CD14-positive monocyte (primary cell): ENCODE measurements around the gene RALBP1. TPM values are rescaled to one million over a fixed set of nuclear protein-coding genes. Genes with fewer than 3 reads are reported as not detected.

Experiments
- DNase-seq, 3 donors: peaks; one replicate each; pipeline ENCODE4 v3.0.0-alpha.2; 2011 to 2022
- H2AFZ ChIP-seq: 2 replicates; pipeline ENCODE4 v1.6.0; 2012; ENCODE audit warnings: mild to moderate bottlenecking, low read depth, low read length, inconsistent platforms; ENCODE audit not compliant: insufficient read depth, poor library complexity, severe bottlenecking
- H3K27ac ChIP-seq, 2 donors: 1 replicate in 1 of 2; 2 replicates in 1 of 2; pipeline ENCODE4 v1.5.1; 2012 to 2013; ENCODE audit warnings: low read length in 2 of 2, control low read depth in 1 of 2, inconsistent platforms in 1 of 2, low read depth in 1 of 2, mild to moderate bottlenecking in 1 of 2
- H3K27me3 ChIP-seq, 2 donors: one replicate each; pipeline versions ENCODE4 v1.6.0 to v1.6.1; 2011 to 2013; ENCODE audit warnings: low read length in 2 of 2; ENCODE audit not compliant: control insufficient read depth in 2 of 2, insufficient read depth in 2 of 2
- H3K36me3 ChIP-seq, 2 donors: replicated peaks in 1 of 2; 1 replicate in 1 of 2; 2 replicates in 1 of 2; pipeline versions ENCODE4 v1.5.1 to v1.6.1; 2012 to 2013; ENCODE audit warnings: low read length in 2 of 2, control low read depth in 1 of 2, inconsistent platforms in 1 of 2, mild to moderate bottlenecking in 1 of 2; ENCODE audit not compliant: insufficient read depth in 2 of 2, control insufficient read depth in 1 of 2
- H3K4me1 ChIP-seq, 2 donors: 1 replicate in 1 of 2; 2 replicates in 1 of 2; pipeline versions ENCODE4 v1.5.1 to v1.6.1; 2012 to 2013; ENCODE audit warnings: low read length in 2 of 2, control low read depth in 1 of 2, inconsistent platforms in 1 of 2, mild to moderate bottlenecking in 1 of 2, moderate library complexity in 1 of 2; ENCODE audit not compliant: insufficient read depth in 2 of 2, control insufficient read depth in 1 of 2
- H3K4me2 ChIP-seq: replicated peaks from 2 replicates; pipeline ENCODE3; 2012; ENCODE audit warnings: low read length, moderate library complexity, mild to moderate bottlenecking; ENCODE audit not compliant: poor library complexity, severe bottlenecking; ENCODE audit errors: extremely low read depth
- H3K4me3 ChIP-seq, 3 experiments: fragments of 200-600 bp in 1 of 3; sonication (generic) in 1 of 3; replicated peaks in 1 of 3; 1 replicate in 2 of 3; 2 replicates in 1 of 3; pipeline ENCODE4 v1.5.1; 2011 to 2013; ENCODE audit warnings: low read length in 3 of 3, mild to moderate bottlenecking in 3 of 3, control low read depth in 2 of 3, low read depth in 2 of 3, inconsistent platforms in 1 of 3, moderate library complexity in 1 of 3
- H3K79me2 ChIP-seq: 2 replicates; pipeline ENCODE4 v1.6.0; 2012; ENCODE audit warnings: mild to moderate bottlenecking, control low read depth, inconsistent platforms, low read length, moderate library complexity; ENCODE audit not compliant: insufficient read depth
- H3K9ac ChIP-seq: 2 replicates; pipeline ENCODE4 v1.6.0; 2017; ENCODE audit warnings: low read length, mild to moderate bottlenecking; ENCODE audit not compliant: insufficient read depth, poor library complexity, severe bottlenecking
- H3K9me3 ChIP-seq, 2 donors: replicated peaks in 1 of 2; 1 replicate in 1 of 2; 2 replicates in 1 of 2; pipeline versions ENCODE4 v1.5.1 to v1.6.1; 2012 to 2013; ENCODE audit warnings: low read length in 2 of 2, control low read depth in 1 of 2; ENCODE audit not compliant: control insufficient read depth in 1 of 2, insufficient read depth in 1 of 2
- H4K20me1 ChIP-seq: 2 replicates; pipeline ENCODE4 v1.6.0; 2012; ENCODE audit warnings: mild to moderate bottlenecking, low read length, control low read depth, moderate library complexity; ENCODE audit not compliant: insufficient read depth
- H3K27ac Mint-ChIP-seq, 7 donors: one replicate each; pipeline ENCODE4 v1.8.0; 2020; ENCODE audit warnings: mild to moderate bottlenecking in 7 of 7, mixed read lengths in 7 of 7, moderate library complexity in 6 of 7, inconsistent platforms in 2 of 7
- H3K27me3 Mint-ChIP-seq, 3 donors: one replicate each; pipeline ENCODE4 v1.8.0; 2021 to 2022; ENCODE audit warnings: low read depth in 3 of 3, mild to moderate bottlenecking in 3 of 3, mixed read lengths in 3 of 3, moderate library complexity in 3 of 3, inconsistent platforms in 1 of 3
- H3K36me3 Mint-ChIP-seq, 2 donors: one replicate each; pipeline ENCODE4 v1.8.0; 2020; ENCODE audit warnings: mixed read lengths in 2 of 2, inconsistent platforms in 1 of 2, mild to moderate bottlenecking in 1 of 2
- H3K4me1 Mint-ChIP-seq: one replicate; pipeline ENCODE4 v1.8.0; 2020; ENCODE audit warnings: mild to moderate bottlenecking, mixed read lengths
- H3K4me3 Mint-ChIP-seq, 2 donors: one replicate each; pipeline ENCODE4 v1.8.0; 2020; ENCODE audit warnings: mild to moderate bottlenecking in 2 of 2, mixed read lengths in 2 of 2, moderate library complexity in 1 of 2
- H3K9me3 Mint-ChIP-seq, 7 donors: one replicate each; pipeline ENCODE4 v1.8.0; 2020 to 2022; ENCODE audit warnings: mixed read lengths in 7 of 7, mild to moderate bottlenecking in 6 of 7, moderate library complexity in 6 of 7, inconsistent platforms in 2 of 7
- WGBS: methylation state at CpG from one replicate; pipeline ENCODE4 v1.1.5; 2013; ENCODE audit warnings: missing lambda C conversion rate; ENCODE audit not compliant: insufficient coverage; 5-methylcytosine and 5-hydroxymethylcytosine counted together
- intact Hi-C, 2 donors: fragments of 100-400 bp; cut with micrococcal nuclease; formaldehyde crosslinking; loops; one replicate each; pipeline versions ENCODE4 v1.15.0 to v1.15.1; 2023
- polyA plus RNA-seq, 3 donors: library from polyadenylated mRNA; depleted of rRNA in 1 of 3; unstranded in 2 of 3; stranded (reverse) in 1 of 3; fragments of 300-500 nt in 2 of 3; fragments of >200 nt in 1 of 3; fragmentation: Illumina TruSeq in 2 of 3; gene quantifications; 1 replicate in 2 of 3; 2 replicates in 1 of 3; pipeline ENCODE4 v1.2.3, GENCODE V29; 2012 to 2021
- TF ChIP-seq, protein P1 (sequence below): fragments of 200-600 bp; IDR thresholded peaks from one replicate; pipeline ENCODE4 v1.8.0; 2022; ENCODE audit warnings: antibody characterized with exemption, mild to moderate bottlenecking

Gene RALBP1
- polyA plus RNA-seq, 3 donors, result 21.5 to 36.0 (median 32.8) TPM

- H3K27me3 Mint-ChIP-seq, result no peaks in the 10 kb centered on the region
- Histone ChIP-seq H3K79me2 (peaks cover 86% of the 10 kb centered on the region), H3K27me3 (no peaks in the 10 kb centered on the region), H4K20me1 (peaks cover 51% of the 10 kb centered on the region), H3K36me3 (peaks cover 8 to 13% of the 10 kb centered on the region in 2 donors), H3K4me2 (no peak overlapping the region), H3K4me3 (no peak overlapping the region), H3K27ac (no peak overlapping the region), H3K9ac (no peak overlapping the region), H3K9me3 (peaks cover under 1 to 2% of the 10 kb centered on the region in 2 donors), H2AFZ (no peak overlapping the region), H3K4me1 (no peaks in the 10 kb centered on the region)
- H3K36me3 Mint-ChIP-seq, result peaks cover 10 to 14% of the 10 kb centered on the region in 2 donors
- peaks cover under 1 to 3% (median 1%) of the 10 kb centered on the region in 7 donors for H3K9me3 Mint-ChIP-seq
- no peak overlapping the region for H3K4me3 Mint-ChIP-seq
- intact Hi-C loops, result no loop called here
- no peak for DNase-seq
- WGBS, result no CpG with 5 or more reads among the region's 2 CpGs
- H3K4me1 Mint-ChIP-seq, result peaks cover 4% of the 10 kb centered on the region
- H3K27ac Mint-ChIP-seq, result peak overlapping the region in 1 of 7 donors; percentile 26
- TF ChIP-seq, protein P1, sequence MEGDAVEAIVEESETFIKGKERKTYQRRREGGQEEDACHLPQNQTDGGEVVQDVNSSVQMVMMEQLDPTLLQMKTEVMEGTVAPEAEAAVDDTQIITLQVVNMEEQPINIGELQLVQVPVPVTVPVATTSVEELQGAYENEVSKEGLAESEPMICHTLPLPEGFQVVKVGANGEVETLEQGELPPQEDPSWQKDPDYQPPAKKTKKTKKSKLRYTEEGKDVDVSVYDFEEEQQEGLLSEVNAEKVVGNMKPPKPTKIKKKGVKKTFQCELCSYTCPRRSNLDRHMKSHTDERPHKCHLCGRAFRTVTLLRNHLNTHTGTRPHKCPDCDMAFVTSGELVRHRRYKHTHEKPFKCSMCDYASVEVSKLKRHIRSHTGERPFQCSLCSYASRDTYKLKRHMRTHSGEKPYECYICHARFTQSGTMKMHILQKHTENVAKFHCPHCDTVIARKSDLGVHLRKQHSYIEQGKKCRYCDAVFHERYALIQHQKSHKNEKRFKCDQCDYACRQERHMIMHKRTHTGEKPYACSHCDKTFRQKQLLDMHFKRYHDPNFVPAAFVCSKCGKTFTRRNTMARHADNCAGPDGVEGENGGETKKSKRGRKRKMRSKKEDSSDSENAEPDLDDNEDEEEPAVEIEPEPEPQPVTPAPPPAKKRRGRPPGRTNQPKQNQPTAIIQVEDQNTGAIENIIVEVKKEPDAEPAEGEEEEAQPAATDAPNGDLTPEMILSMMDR, result no peak
Measured at GRCh38 chr18:9508446-9509025, 33.2 kb downstream of the RALBP1 start.

DNA sequence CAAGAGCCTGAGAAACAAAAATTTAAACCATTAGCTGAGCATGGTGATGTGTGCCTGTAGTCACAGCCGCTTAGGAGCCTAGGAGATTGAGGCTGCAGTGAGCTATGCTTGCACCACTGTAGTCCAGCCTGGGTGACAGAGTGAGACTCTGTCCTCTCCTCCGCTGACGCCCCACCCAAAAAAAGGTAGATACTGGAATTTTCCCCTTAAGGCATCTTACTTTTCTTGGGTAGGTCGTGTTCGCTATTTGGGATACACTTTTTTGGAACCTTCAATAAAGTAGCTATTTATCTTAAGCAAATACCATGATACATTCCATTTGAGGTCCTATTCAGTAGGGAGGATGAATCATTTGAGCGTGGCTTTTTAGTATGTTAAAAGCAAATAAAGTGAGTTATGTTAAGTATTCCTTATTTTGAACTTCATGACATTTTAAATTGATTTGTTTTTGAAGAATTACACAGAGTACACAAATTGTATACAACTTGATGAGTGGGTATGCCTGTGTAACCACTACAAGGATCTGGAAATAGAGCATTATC is 38.7 kb downstream of the RALBP1 start:
- H3K9me3 ChIP-seq, result no peaks in the 10 kb centered on the region
- H3K4me2 ChIP-seq, result no peak overlapping the region
- no peak overlapping the region for H2AFZ ChIP-seq
- Mint-ChIP-seq H3K4me1 (peaks cover 1% of the 10 kb centered on the region), H3K27me3 (no peaks in the 10 kb centered on the region), H3K27ac (no peak overlapping the region), H3K4me3 (no peak overlapping the region), H3K9me3 (no peaks in the 10 kb centered on the region), H3K36me3 (peaks cover 38 to 42% of the 10 kb centered on the region in 2 donors)
- H3K79me2 ChIP-seq, result peaks cover 32% of the 10 kb centered on the region
- intact Hi-C loops, result loop anchor here in 1 of 2 donors (10.0 kb wide), 1 partner anchor 439 kb away; no protein-coding TSS in a partner anchor
- TF ChIP-seq, protein P1, result no peak
- no peaks in the 10 kb centered on the region for H3K27me3 ChIP-seq
- H3K4me1 ChIP-seq, result no peaks in the 10 kb centered on the region
- 100% methylated on average over 2 of the region's 6 CpGs for WGBS
- peaks cover 30% of the 10 kb centered on the region for H4K20me1 ChIP-seq
- H3K9ac ChIP-seq, result no peak overlapping the region
- H3K36me3 ChIP-seq, result peaks cover 29 to 50% of the 10 kb centered on the region in 2 donors
- no peak overlapping the region for H3K4me3 ChIP-seq
- H3K27ac ChIP-seq, result no peak overlapping the region
- DNase-seq, result no peak
